SW 1271 (cell line): Measurements from ENCODE around the gene UBE2C.
"Not testable (repeated sequence)": the region's sequence is repeated elsewhere in the genome, so short reads cannot be mapped to it uniquely, and the experiment has no call there.

Source experiments
- DNase-seq, 2 experiments: peaks; one replicate each; lab custom pipeline; 2025; lab: John Stamatoyannopoulos, UW

The UBE2C gene

GRCh38 chr20:45797955-45798354 lies 14.5 kb upstream of the UBE2C start:
- not testable (repeated sequence) for DNase-seq

GRCh38 chr20:45798935-45799642 lies 13.4 kb upstream of the UBE2C start:
- peak in 1 of 2 experiments; percentile 51 for DNase-seq

- DNase-seq = no peak
Observed at GRCh38 chr20:45801851-45802250, 10.6 kb upstream of the UBE2C start.

GRCh38 chr20:45810191-45810970 lies 2.1 kb upstream of the UBE2C start:
- DNase-seq = no peak

GRCh38 chr20:45813006-45813340 lies 529 bp downstream of the UBE2C start:
- DNase-seq = no peak

GRCh38 chr20:45813489-45813888 lies 1.0 kb downstream of the UBE2C start:
- DNase-seq = no peak

- DNase-seq = no peak
Observed at GRCh38 chr20:45814314-45814713, 1.9 kb downstream of the UBE2C start.

GRCh38 chr20:45816951-45817350 lies 4.5 kb downstream of the UBE2C start:
- DNase-seq = no peak

GRCh38 chr20:45817376-45818194 lies 5.1 kb downstream of the UBE2C start:
- DNase-seq = peak in 1 of 2 experiments; percentile 51

- DNase-seq = no peak
Observed at GRCh38 chr20:45818239-45818638, 5.8 kb downstream of the UBE2C start.

GRCh38 chr20:45819466-45819865 lies 7.0 kb downstream of the UBE2C start:
- no peak for DNase-seq

GRCh38 chr20:45821947-45822346 lies 9.5 kb downstream of the UBE2C start:
- no peak for DNase-seq

- DNase-seq = no peak
Observed at GRCh38 chr20:45822857-45823256, 10.4 kb downstream of the UBE2C start.

- no peak for DNase-seq
Observed at GRCh38 chr20:45823949-45824835, 11.7 kb downstream of the UBE2C start.

GRCh38 chr20:45826381-45827019 lies 14.1 kb downstream of the UBE2C start:
- DNase-seq = no peak

- DNase-seq = no peak
Observed at GRCh38 chr20:45827030-45827652, 14.7 kb downstream of the UBE2C start, which contains the start of gene TNNC2. Gene TNNC2, minus strand, starts transcription at chr20:45827312. Its CDS starts 64 bp downstream, at chr20:45827248.

GRCh38 chr20:45827712-45828111 lies 15.3 kb downstream of the UBE2C start:
- DNase-seq = no peak

GRCh38 chr20:45828589-45828988 lies 16.1 kb downstream of the UBE2C start:
- no peak for DNase-seq

GRCh38 chr20:45829673-45830106 lies 17.2 kb downstream of the UBE2C start:
- DNase-seq = not testable (repeated sequence)

- no peak for DNase-seq
Observed at GRCh38 chr20:45832619-45833018, 20.2 kb downstream of the UBE2C start.
